Endometrial microvascular endothelial cells (primary cell): Measurements from ENCODE around the gene TMC4. TPM values are rescaled to one million over a fixed set of nuclear protein-coding genes. Genes with fewer than 3 reads are reported as not detected.
"Not testable (repeated sequence)": the region's sequence is repeated elsewhere in the genome, so short reads cannot be mapped to it uniquely, and the experiment has no call there.

Experiments used
- in situ Hi-C: cut with HindIII; loops from 2 replicates; pipeline ENCODE4 v1.10.0; 2017; ENCODE audit warnings: low sequenced_read_pairs, low pct_unique_long_range_greater_than_20kb; ENCODE audit errors: inconsistent ontology term
- total RNA-seq: library from RNA; depleted of rRNA; stranded (reverse); fragments of >200 nt; gene quantifications from one replicate; pipeline ENCODE4 v1.2.3, GENCODE V29; 2015; ENCODE audit errors: inconsistent ontology term

The TMC4 gene
- total RNA-seq, 1 donor from 2014 or later = not detected

GRCh38 chr19:54206030-54206830, 33.3 kb upstream of the TMC4 start:
- in situ Hi-C loops = no loop called here

GRCh38 chr19:54204767-54205468, 32.0 kb upstream of the TMC4 start:
- in situ Hi-C loops = no loop called here

GRCh38 chr19:54203151-54203611, 30.2 kb upstream of the TMC4 start:
- in situ Hi-C loops = no loop called here

GRCh38 chr19:54201980-54202379, 29.0 kb upstream of the TMC4 start:
- in situ Hi-C loops = no loop called here

GRCh38 chr19:54201172-54201701, 28.3 kb upstream of the TMC4 start:
- in situ Hi-C loops = no loop called here

GRCh38 chr19:54199401-54199800, 26.4 kb upstream of the TMC4 start:
- in situ Hi-C loops = no loop called here

- in situ Hi-C loops = no loop called here
These were observed 24.2 kb upstream of the TMC4 start for GRCh38 chr19:54197121-54197520.

GRCh38 chr19:54196536-54196935, 23.6 kb upstream of the TMC4 start:
- in situ Hi-C loops = no loop called here

GRCh38 chr19:54194463-54194862, 21.5 kb upstream of the TMC4 start:
- in situ Hi-C loops = not testable (repeated sequence)

- in situ Hi-C loops = no loop called here
These were observed 20.1 kb upstream of the TMC4 start for GRCh38 chr19:54193011-54193410.

- in situ Hi-C loops = no loop called here
These were observed 19.0 kb upstream of the TMC4 start for GRCh38 chr19:54191811-54192453.

- in situ Hi-C loops = no loop called here
These were observed 18.3 kb upstream of the TMC4 start, which contains the start of gene TSEN34 for GRCh38 chr19:54191011-54191810. Gene TSEN34 (plus strand): TSS chr19:54191308. CDS start chr19:54191365, 57 bp downstream.

GRCh38 chr19:54190503-54191010, 17.6 kb upstream of the TMC4 start:
- in situ Hi-C loops = no loop called here

GRCh38 chr19:54189735-54190502, 17.0 kb upstream of the TMC4 start:
- in situ Hi-C loops = no loop called here

GRCh38 chr19:54189145-54189734, 16.3 kb upstream of the TMC4 start, which contains the start of gene MBOAT7:
Gene MBOAT7 (minus strand): TSS chr19:54189580. CDS start chr19:54188508, 1,072 bp downstream.
- in situ Hi-C loops = no loop called here

- in situ Hi-C loops = no loop called here
These were observed 15.4 kb upstream of the TMC4 start for GRCh38 chr19:54188215-54188871.

- in situ Hi-C loops = no loop called here
These were observed 14.0 kb upstream of the TMC4 start for GRCh38 chr19:54186934-54187381.
